ENCODE measurements around the gene SHISA5. TPM values are rescaled to one million over a fixed set of nuclear protein-coding genes. Genes with fewer than 3 reads are reported as not detected.
"Not testable (repeated sequence)": the region's sequence is repeated elsewhere in the genome, so short reads cannot be mapped to it uniquely, and the experiment has no call there.

SHISA5 gene
- total RNA-seq, 4 donors from 2014 or later: 60.1 to 98.0 (median 87.3) TPM

GRCh38 chr3:48465531-48466378 is 38.2 kb downstream of the SHISA5 start:
- no peak for TF ChIP-seq EP300 (IDR thresholded peaks at IDR 0.05)
- TF ChIP-seq POLR2AphosphoS5 (IDR thresholded peaks at IDR 0.05): peak; percentile 34 to 82 (median 62)
- TF ChIP-seq POLR2A (IDR thresholded peaks at IDR 0.05): peak; percentile 6 to 85
- peak; percentile 49 to 60 for TF ChIP-seq CTCF (IDR thresholded peaks at IDR 0.05)
- Histone ChIP-seq H3K27ac (peak overlapping the region; percentile 97), H3K9me3 (no peaks in the 10 kb centered on the region), H3K36me3 (peaks cover 45% of the 10 kb centered on the region), H3K4me1 (peaks cover 55% of the 10 kb centered on the region), H3K27me3 (no peaks in the 10 kb centered on the region), H3K4me3 (peak overlapping the region; percentile 61)
- peak; percentile 99 for DNase-seq (ENCODE audit: low spot score in 2 of 2)
- 0% methylated on average over 4 of the region's 21 CpGs for WGBS

- peaks cover 49% of the 10 kb centered on the region for H3K36me3 ChIP-seq
- no peak overlapping the region for H3K4me3 ChIP-seq
- 20% methylated on average over 7 of the region's 7 CpGs for WGBS
These were observed 38.8 kb downstream of the SHISA5 start for GRCh38 chr3:48465237-48465530.

GRCh38 chr3:48464713-48465221 is 39.2 kb downstream of the SHISA5 start:
- peaks cover 50% of the 10 kb centered on the region for H3K36me3 ChIP-seq
- peak overlapping the region; percentile 97 for H3K27ac ChIP-seq
- TF ChIP-seq POLR2A (IDR thresholded peaks at IDR 0.05) (no peak), EP300 (IDR thresholded peaks at IDR 0.05) (no peak), CTCF (IDR thresholded peaks at IDR 0.05) (no peak)
- WGBS: 93% methylated on average over 12 of the region's 17 CpGs
- H3K27me3 ChIP-seq: no peaks in the 10 kb centered on the region
- no peaks in the 10 kb centered on the region for H3K9me3 ChIP-seq
- H3K4me1 ChIP-seq: peaks cover 46% of the 10 kb centered on the region
- no peak overlapping the region for H3K4me3 ChIP-seq
- no peak for DNase-seq (ENCODE audit: low spot score in 2 of 2)

More at GRCh38 chr3:48465237-48465530, 38.8 kb downstream of the SHISA5 start:
- Histone ChIP-seq H3K9me3 (no peaks in the 10 kb centered on the region), H3K27me3 (no peaks in the 10 kb centered on the region), H3K27ac (peak overlapping the region; percentile 97), H3K4me1 (peaks cover 50% of the 10 kb centered on the region)
- TF ChIP-seq POLR2AphosphoS5 (IDR thresholded peaks at IDR 0.05): no peak
- no peak for TF ChIP-seq EP300 (IDR thresholded peaks at IDR 0.05)
- no peak for TF ChIP-seq POLR2A (IDR thresholded peaks at IDR 0.05)
- TF ChIP-seq CTCF (IDR thresholded peaks at IDR 0.05): no peak
- no peak for DNase-seq (ENCODE audit: low spot score in 2 of 2)

GRCh38 chr3:48463703-48464102 is 40.3 kb downstream of the SHISA5 start:
- no peak for DNase-seq (ENCODE audit: low spot score in 2 of 2)
- no peaks in the 10 kb centered on the region for H3K27me3 ChIP-seq
- H3K27ac ChIP-seq: no peak overlapping the region
- no peaks in the 10 kb centered on the region for H3K9me3 ChIP-seq
- peaks cover 52% of the 10 kb centered on the region for H3K36me3 ChIP-seq
- 79% methylated on average over 3 of the region's 9 CpGs for WGBS
- no peak for TF ChIP-seq POLR2A (IDR thresholded peaks at IDR 0.05)
- no peak for TF ChIP-seq POLR2AphosphoS5 (IDR thresholded peaks at IDR 0.05)
- no peak for TF ChIP-seq CTCF (IDR thresholded peaks at IDR 0.05)
- TF ChIP-seq EP300 (IDR thresholded peaks at IDR 0.05): no peak
- H3K4me3 ChIP-seq: no peak overlapping the region
- H3K4me1 ChIP-seq: peaks cover 35% of the 10 kb centered on the region

- H3K9me3 ChIP-seq; DNase-seq (ENCODE audit: low spot score in 2 of 2); H3K27me3 ChIP-seq; H3K4me3 ChIP-seq; H3K27ac ChIP-seq: not testable (repeated sequence)
- H3K4me1 ChIP-seq: peaks cover 16% of the 10 kb centered on the region
- 93% methylated on average over 7 of the region's 7 CpGs for WGBS
- H3K36me3 ChIP-seq: peaks cover 57% of the 10 kb centered on the region
These were observed 42.2 kb downstream of the SHISA5 start for GRCh38 chr3:48461767-48462166.
